Subcutaneous abdominal adipose tissue (tissue), 5 donors: ENCODE data around the gene RSL1D1.

Experiments
- H3K27ac ChIP-seq: one replicate; pipeline ENCODE4 v1.7.0; 2013; ENCODE audit warnings: low read depth, mild to moderate bottlenecking, inconsistent platforms, low read length, moderate library complexity
- H3K27me3 ChIP-seq, 5 donors: one replicate each; pipeline ENCODE4 v1.7.0; 2013; ENCODE audit warnings: low read length in 5 of 5, inconsistent platforms in 1 of 5; ENCODE audit not compliant: control insufficient read depth in 5 of 5, insufficient read depth in 4 of 5
- H3K36me3 ChIP-seq, 5 donors: one replicate each; pipeline ENCODE4 v1.7.0; 2013; ENCODE audit warnings: low read length in 5 of 5; ENCODE audit not compliant: control insufficient read depth in 5 of 5, insufficient read depth in 5 of 5
- H3K4me1 ChIP-seq, 5 donors: one replicate each; pipeline ENCODE4 v1.7.0; 2013; ENCODE audit warnings: low read length in 5 of 5, mild to moderate bottlenecking in 3 of 5, moderate library complexity in 1 of 5; ENCODE audit not compliant: control insufficient read depth in 5 of 5, insufficient read depth in 5 of 5
- H3K4me3 ChIP-seq, 5 donors: one replicate each; pipeline ENCODE4 v1.7.0; 2013; ENCODE audit warnings: low read length in 5 of 5, low read depth in 1 of 5
- H3K9ac ChIP-seq, 5 donors: one replicate each; pipeline ENCODE4 v1.7.0; 2013; ENCODE audit warnings: low read length in 5 of 5, mild to moderate bottlenecking in 4 of 5, moderate library complexity in 3 of 5
- H3K9me3 ChIP-seq, 5 donors: one replicate each; pipeline ENCODE4 v1.7.0; 2013; ENCODE audit warnings: low read length in 5 of 5; ENCODE audit not compliant: control insufficient read depth in 5 of 5
- donor health status: healthy.
- donor health status: healthy.
- donor health status: healthy.
- donor health status: healthy.
- donor health status: healthy.

RSL1D1 gene

DNA sequence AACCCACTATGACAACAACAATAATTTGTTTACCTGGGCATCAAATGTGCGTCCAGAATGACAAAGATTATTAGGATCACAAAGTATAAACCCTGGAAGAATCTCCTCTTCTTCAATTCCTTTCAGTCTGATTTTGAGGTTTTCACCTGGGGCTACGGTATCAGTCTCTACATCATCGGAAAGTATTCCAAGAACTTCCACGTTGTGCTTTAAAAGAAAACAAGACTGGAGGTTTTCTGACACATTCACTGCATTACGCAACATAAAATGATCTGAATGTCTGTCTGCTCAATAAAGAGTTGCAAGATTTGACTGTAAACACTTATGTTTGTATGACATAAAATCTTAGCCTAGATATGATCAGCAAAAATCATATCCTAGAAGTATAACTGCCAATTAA, 26.0 kb upstream of the RSL1D1 start:
- Histone ChIP-seq H3K4me3 (no peak overlapping the region), H3K4me1 (peaks cover 0 to 5% (median 0%) of the 10 kb centered on the region in 5 donors), H3K27ac (no peak overlapping the region), H3K27me3 (no peaks in the 10 kb centered on the region), H3K36me3 (peaks cover 35 to 78% (median 52%) of the 10 kb centered on the region in 5 donors), H3K9ac (no peak overlapping the region), H3K9me3 (no peaks in the 10 kb centered on the region)

DNA sequence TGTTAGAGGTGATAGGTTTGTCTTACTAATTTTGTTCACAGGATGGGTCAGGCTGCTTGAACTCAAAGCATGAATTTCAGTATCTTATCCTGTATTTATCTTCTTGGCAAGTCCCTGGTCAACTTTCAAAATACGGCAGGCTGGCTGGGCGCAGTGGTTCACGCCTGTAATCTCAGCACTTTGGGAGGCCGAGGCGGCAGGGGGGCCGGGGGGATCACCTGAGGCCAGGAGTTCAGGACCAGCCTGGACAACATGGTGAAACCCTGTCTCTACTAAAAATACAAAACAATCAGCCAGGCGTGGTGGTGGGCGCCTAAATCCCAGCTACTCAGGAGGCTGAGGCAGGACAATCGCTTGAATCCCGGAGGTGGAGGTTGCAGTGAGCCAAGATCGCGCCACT, 25.0 kb upstream of the RSL1D1 start:
- H3K9me3 ChIP-seq: no peaks in the 10 kb centered on the region
- no peak overlapping the region for H3K27ac ChIP-seq
- H3K4me1 ChIP-seq: peaks cover 0 to 5% (median 0%) of the 10 kb centered on the region in 5 donors
- peaks cover 33 to 75% (median 45%) of the 10 kb centered on the region in 5 donors for H3K36me3 ChIP-seq
- H3K9ac ChIP-seq: no peak overlapping the region
- no peaks in the 10 kb centered on the region for H3K27me3 ChIP-seq
- H3K4me3 ChIP-seq: no peak overlapping the region

DNA sequence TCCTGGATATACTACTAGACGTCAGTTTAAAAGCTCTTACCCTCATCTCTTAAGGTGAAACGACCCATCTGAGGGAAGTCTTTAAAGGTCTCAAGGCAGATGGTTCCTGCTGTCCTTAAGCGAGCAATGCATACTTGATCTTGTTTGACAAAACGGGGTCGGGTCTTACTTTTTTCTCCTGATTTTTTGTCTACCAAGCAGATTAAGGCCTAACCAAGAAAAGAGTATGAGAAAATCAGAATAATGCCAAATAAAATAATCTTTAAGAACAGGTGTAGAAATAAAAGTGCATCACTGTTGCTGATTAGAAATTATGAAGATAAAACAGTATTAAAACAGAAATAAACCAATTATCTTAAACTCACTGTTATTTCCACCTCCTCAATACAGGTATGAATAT, 24.4 kb upstream of the RSL1D1 start:
- Histone ChIP-seq H3K9ac (no peak overlapping the region), H3K4me3 (no peak overlapping the region), H3K27me3 (no peaks in the 10 kb centered on the region), H3K9me3 (no peaks in the 10 kb centered on the region), H3K4me1 (peaks cover 0 to 5% (median 0%) of the 10 kb centered on the region in 5 donors), H3K27ac (no peak overlapping the region), H3K36me3 (peaks cover 33 to 70% (median 42%) of the 10 kb centered on the region in 5 donors)

DNA sequence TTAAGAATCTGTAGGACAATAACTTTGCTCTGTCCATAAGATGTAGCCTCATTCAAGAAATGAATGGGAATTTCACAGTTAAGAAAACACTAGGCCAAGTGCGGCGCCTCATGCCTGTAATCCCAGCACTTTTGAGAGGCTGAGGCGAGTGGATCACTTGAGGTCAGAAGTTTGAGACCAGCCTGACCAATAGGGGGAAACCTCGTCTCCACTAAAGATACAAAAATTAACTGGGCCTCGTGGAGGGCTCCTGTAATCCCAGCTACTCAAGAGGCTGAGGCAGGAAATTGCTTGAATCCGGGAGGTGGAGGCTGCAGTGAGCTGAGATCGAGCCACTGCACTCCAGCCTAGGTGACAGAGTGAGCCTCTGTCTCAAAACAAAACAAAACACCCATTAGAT, 19.9 kb upstream of the RSL1D1 start:
- H3K9ac ChIP-seq: no peak overlapping the region
- no peaks in the 10 kb centered on the region for H3K9me3 ChIP-seq
- no peak overlapping the region for H3K27ac ChIP-seq
- H3K4me3 ChIP-seq: no peak overlapping the region
- peaks cover 37 to 50% (median 42%) of the 10 kb centered on the region in 5 donors for H3K36me3 ChIP-seq
- H3K4me1 ChIP-seq: peaks cover 0 to 5% (median 0%) of the 10 kb centered on the region in 5 donors
- H3K27me3 ChIP-seq: no peaks in the 10 kb centered on the region

DNA sequence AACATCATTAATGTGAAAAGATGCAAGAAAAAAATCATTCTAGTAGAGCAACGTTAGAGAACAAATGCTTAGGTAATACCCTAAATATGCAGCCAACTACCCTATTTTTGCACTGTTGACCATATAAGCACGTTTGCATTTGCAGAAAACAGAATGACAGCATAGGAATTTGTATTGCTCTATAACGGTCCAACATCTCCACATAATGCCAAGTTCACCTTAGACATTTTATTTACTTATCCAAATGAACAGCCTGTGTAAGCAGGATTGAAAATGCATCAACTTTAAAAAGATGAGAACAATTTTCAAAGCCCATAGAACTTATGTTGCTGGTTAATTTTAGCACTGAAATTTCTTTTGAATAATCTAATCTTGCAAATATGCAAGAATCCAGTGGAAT, 19.1 kb upstream of the RSL1D1 start:
- Histone ChIP-seq H3K27me3 (no peaks in the 10 kb centered on the region), H3K27ac (no peak overlapping the region), H3K4me1 (peaks cover 0 to 5% (median 0%) of the 10 kb centered on the region in 5 donors), H3K9ac (no peak overlapping the region), H3K4me3 (no peak overlapping the region), H3K36me3 (peaks cover 29 to 43% (median 35%) of the 10 kb centered on the region in 5 donors), H3K9me3 (no peaks in the 10 kb centered on the region)

DNA sequence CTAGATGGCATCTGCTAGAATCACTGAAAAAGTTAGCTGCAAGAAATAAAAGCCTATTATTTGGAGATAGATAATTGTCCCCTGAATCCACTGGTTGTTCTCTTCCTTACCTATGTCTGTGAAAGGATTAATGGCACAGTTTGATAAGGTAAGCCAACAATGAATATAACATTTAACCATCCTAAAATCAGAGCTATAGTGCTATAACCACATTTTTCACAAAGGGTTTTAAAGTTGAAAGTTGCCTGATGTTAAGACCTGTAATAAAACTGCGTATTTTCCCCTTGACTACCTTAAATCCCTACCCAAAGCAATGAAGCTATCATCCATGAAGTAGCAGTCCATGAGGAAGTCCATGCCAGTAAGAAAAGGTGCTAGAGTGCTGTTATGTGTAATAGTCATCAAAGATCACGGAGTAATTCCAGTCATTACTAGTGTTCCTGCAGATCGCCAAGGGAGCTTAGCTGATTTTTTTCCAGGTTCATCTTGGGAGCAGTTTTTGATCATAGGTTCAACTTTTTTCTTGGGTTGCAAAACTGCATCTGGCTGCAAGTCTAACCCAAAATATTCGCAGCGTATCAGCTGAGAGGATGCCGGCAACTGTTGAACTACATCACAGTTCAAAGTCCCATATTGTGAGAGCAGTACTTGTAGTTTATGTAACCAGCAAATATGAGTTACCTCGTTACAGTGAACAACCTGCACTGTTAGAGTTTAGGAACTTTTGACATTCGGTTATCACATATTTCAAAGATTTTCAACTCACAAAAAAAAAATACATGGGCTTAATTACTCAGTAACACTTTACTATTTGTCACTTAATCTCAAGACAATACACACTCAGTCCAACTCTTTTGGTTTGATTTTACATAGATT, 18.2 kb upstream of the RSL1D1 start:
- Histone ChIP-seq H3K27ac (no peak overlapping the region), H3K4me1 (peaks cover 0 to 5% (median 0%) of the 10 kb centered on the region in 5 donors), H3K4me3 (no peak overlapping the region), H3K9ac (no peak overlapping the region), H3K36me3 (peaks cover 24 to 38% (median 30%) of the 10 kb centered on the region in 5 donors), H3K27me3 (no peaks in the 10 kb centered on the region), H3K9me3 (no peaks in the 10 kb centered on the region)

DNA sequence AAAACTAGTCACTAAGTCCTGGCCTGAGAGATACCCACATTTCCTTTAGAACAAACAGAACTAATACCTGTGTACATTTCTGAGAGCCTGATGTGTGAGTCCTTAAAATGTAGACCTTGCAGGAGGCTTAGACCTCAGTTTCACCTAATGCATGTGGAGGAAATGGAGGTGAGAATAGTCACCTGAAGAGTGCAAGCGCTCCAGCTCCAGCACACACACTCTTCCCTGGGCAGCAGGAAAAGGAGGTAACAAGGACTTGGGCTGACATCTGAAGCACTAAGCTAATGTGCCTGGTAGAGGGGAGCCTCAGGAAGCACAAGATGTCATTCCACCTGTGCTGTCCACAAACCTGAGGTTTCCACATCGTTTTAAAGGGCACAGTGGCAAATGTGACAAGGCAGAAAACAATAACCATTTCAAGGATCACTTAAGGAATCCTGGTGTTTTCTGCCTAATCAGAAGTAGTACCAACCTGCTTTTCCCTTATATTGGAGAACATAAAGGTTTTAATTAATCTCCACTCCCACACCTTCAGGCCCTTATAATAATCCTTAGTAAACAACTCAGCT, 17.2 kb upstream of the RSL1D1 start:
- H3K27me3 ChIP-seq: no peaks in the 10 kb centered on the region
- no peak overlapping the region for H3K4me3 ChIP-seq
- H3K27ac ChIP-seq: no peak overlapping the region
- peaks cover 0 to 5% (median 0%) of the 10 kb centered on the region in 5 donors for H3K4me1 ChIP-seq
- no peak overlapping the region for H3K9ac ChIP-seq
- peaks cover 20 to 31% (median 25%) of the 10 kb centered on the region in 5 donors for H3K36me3 ChIP-seq
- no peaks in the 10 kb centered on the region for H3K9me3 ChIP-seq

DNA sequence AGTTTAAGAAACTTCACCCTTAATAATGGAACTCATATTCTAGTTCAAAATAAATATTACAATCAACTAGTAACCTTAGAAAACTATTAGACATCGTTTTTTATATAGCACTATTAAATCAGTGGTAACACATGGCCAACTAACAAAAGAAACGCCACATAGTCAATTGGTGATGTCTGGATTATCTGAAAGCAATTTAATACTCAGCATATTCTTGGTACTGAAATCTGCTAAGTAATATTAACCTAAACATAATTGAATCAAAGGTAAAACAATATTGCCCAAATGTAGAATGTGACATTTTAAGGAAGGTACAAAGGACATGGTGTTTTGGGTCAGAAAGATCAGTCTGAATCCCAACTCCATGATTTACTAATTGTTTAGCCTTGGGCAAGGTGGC, 11.1 kb upstream of the RSL1D1 start:
- H3K36me3 ChIP-seq: peaks cover 0 to under 1% (median 0%) of the 10 kb centered on the region in 5 donors
- no peaks in the 10 kb centered on the region for H3K4me1 ChIP-seq
- H3K9me3 ChIP-seq: no peaks in the 10 kb centered on the region
- no peaks in the 10 kb centered on the region for H3K27me3 ChIP-seq
- no peak overlapping the region for H3K4me3 ChIP-seq
- no peak overlapping the region for H3K9ac ChIP-seq
- H3K27ac ChIP-seq: no peak overlapping the region

DNA sequence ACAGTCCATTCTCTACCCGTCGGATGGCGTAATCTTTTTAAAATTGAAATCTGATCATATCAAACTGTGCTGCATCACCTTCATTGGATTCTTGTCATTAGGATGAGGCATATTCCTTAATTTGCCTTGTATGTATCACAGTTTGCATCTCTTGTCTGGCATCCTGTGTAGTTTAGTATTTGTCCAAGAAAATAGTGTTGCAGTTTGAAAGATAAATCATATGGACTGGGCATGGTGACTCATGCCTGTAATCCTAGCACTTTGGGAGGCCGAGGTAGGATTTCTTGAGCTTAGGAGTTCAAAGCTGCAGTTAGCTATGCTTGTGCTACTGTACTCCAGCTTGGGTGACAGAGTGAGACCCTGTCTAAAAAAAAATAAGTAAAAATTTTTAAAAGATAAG, 5.8 kb upstream of the RSL1D1 start:
- Histone ChIP-seq H3K36me3 (peaks cover 0 to 4% (median 0%) of the 10 kb centered on the region in 5 donors), H3K9ac (no peak overlapping the region), H3K4me1 (peaks cover 0 to 19% (median 7%) of the 10 kb centered on the region in 5 donors), H3K4me3 (no peak overlapping the region), H3K27ac (no peak overlapping the region), H3K27me3 (no peaks in the 10 kb centered on the region), H3K9me3 (no peaks in the 10 kb centered on the region)
